ENCODE data around the gene TDRD9. TPM values are rescaled to one million over a fixed set of nuclear protein-coding genes. Genes with fewer than 3 reads are reported as not detected.

TDRD9 gene
- total and polyA plus RNA-seq, 7 experiments from 2014 or later: 0.16 to 6.4 (median 0.43) TPM; not detected in 1

DNA sequence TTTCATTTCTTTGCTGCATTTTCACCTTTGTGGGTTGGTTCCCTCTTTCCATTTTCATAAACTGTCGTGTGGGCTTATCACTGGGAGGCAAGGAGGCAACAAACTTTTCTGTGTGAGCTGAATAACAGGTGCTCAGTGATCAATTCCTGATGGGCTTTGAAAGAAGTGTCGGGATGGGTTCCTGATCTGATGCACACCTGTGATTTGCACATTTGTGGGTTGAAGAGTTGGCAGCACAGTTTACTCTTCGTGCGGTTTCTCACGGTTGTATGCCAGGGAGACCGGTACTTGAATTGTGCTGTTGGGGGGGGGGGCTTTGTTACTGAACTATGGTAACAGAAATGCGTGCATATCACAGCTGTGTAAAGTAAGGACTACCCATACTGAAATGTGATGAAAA is 141.3 kb downstream of the TDRD9 start:
- ChIA-PET POLR2A (no interaction called here), CTCF (no interaction called here)
- Mint-ChIP-seq H3K9me3 (peaks cover 10 to 50% (median 22%) of the 10 kb centered on the region in 11 donors), H3K27me3 (peaks cover 3 to 34% (median 27%) of the 10 kb centered on the region in 5 donors), H3K4me1 (no peaks in the 10 kb centered on the region), H3K36me3 (peaks cover 4 to 17% (median 8%) of the 10 kb centered on the region in 5 donors), H3K27ac (no peak overlapping the region), H3K4me3 (no peak overlapping the region)
- intact Hi-C loops (cut with micrococcal nuclease): no loop called here
- H3K27me3 ChIP-seq (ENCODE audit: control insufficient read depth in 2 of 2, insufficient read depth in 2 of 2, low read length in 2 of 2): no peaks in the 10 kb centered on the region
- no peaks in the 10 kb centered on the region for H3K36me3 ChIP-seq (ENCODE audit: control insufficient read depth in 2 of 3, insufficient read depth in 3 of 3, low read length in 3 of 3)
- H3K27ac ChIP-seq (ENCODE audit: low read depth, low read length): no peak overlapping the region
- ATAC-seq: no peak
- no peak for DNase-seq
- no peaks in the 10 kb centered on the region for H3K4me1 ChIP-seq (ENCODE audit: control insufficient read depth in 2 of 2, insufficient read depth in 2 of 2, low read length in 2 of 2)
- peaks cover 0 to 18% (median 4%) of the 10 kb centered on the region in 3 experiments for H3K9me3 ChIP-seq (ENCODE audit: control insufficient read depth in 2 of 3, low read length in 3 of 3)
- no peak overlapping the region for H3K4me3 ChIP-seq (ENCODE audit: low read length)

DNA sequence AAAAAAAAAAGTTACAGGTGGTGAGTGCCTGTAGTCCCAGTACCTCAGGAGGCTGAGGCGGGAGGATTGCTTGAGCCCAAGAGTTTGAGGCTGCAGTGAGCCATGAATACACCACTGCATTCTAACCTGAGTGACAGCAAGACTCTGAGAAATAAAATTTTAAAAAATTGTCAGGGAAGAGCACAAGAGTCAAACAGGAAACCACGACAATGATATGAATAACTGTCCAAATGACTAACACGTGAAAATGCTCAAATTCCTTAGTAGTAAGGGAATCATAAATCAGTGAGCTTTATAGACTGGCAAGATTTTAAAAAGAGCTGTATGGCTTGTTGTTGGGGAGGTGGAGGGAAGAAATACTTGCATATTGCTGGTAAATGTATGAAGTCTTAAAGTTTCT is 144.3 kb downstream of the TDRD9 start:
- Mint-ChIP-seq H3K27me3 (peaks cover 6 to 28% (median 15%) of the 10 kb centered on the region in 5 donors), H3K27ac (no peak overlapping the region), H3K4me3 (no peak overlapping the region), H3K36me3 (peaks cover 0 to 6% (median under 1%) of the 10 kb centered on the region in 5 donors), H3K9me3 (peaks cover 4 to 27% (median 11%) of the 10 kb centered on the region in 11 donors), H3K4me1 (peaks cover 0 to 10% (median 3%) of the 10 kb centered on the region in 7 donors)
- H3K4me3 ChIP-seq (ENCODE audit: low read length): no peak overlapping the region
- no peak overlapping the region for H3K27ac ChIP-seq (ENCODE audit: low read depth, low read length)
- H3K4me1 ChIP-seq (ENCODE audit: control insufficient read depth in 2 of 2, insufficient read depth in 2 of 2, low read length in 2 of 2): peaks cover under 1 to 2% of the 10 kb centered on the region in 2 donors
- no peaks in the 10 kb centered on the region for H3K36me3 ChIP-seq (ENCODE audit: control insufficient read depth in 2 of 3, insufficient read depth in 3 of 3, low read length in 3 of 3)
- no peaks in the 10 kb centered on the region for H3K27me3 ChIP-seq (ENCODE audit: control insufficient read depth in 2 of 2, insufficient read depth in 2 of 2, low read length in 2 of 2)
- intact Hi-C loops (cut with micrococcal nuclease): no loop called here
- H3K9me3 ChIP-seq (ENCODE audit: control insufficient read depth in 2 of 3, low read length in 3 of 3): peaks cover 0 to 8% (median 4%) of the 10 kb centered on the region in 3 experiments
- DNase-seq (no peak), ATAC-seq (no peak)
- POLR2A ChIA-PET: no interaction called here
- CTCF ChIA-PET: no interaction called here

DNA sequence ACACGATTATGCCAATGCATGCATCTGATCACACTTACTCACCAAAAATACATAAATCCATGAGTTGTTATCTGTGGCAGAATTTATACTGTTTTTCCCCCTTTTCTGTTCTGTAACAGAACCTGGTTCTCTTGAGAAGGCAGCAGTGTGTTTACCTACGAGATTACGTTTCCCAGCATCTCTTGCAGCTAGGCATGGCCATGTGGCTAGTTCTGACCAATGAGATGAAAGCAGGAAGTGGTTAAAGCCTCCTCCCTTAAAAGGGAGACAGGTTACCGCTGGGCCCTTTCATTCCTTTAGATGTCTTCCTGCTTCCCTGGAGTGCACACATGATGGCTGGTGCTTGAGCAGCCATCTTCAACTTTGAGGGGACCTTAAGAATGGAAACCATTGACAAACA is 145.5 kb downstream of the TDRD9 start:
- intact Hi-C loops (cut with micrococcal nuclease): no loop called here
- H3K27ac Mint-ChIP-seq: no peak overlapping the region

DNA sequence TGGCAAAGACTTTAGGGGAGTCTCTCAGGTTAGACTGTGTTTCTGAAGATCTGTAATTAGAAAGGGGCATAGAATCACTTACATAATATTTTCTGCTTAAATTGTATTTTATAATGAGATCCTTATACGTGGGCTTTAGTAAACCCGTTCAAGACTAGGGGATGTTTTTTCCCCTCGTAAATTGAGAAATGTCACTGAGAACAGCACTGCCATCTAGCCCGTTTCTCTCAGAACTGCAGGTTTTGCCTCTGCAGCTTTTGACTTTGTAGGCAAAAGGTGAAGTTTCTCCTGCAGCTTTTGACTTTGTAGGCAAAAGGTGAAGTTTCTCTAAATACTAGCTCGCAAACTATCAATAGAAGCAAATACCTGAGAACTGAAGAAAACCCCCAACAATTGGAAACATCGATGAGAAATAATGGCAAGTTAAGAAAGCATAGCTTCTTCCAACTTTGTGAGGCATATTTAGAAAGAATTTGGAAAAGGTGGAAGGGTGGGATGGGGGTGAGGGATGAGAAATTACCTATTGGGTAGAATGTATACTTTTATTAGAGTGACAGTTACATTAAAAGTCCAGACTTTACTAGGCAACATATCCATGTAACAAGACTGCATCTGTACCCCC is 147.4 kb downstream of the TDRD9 start:
- DNase-seq: no peak
- ChIA-PET CTCF (interaction anchor here (0.7 to 0.9 kb wide), 2 partner anchors 23 to 488 kb away, joined by 3 read pairs; no protein-coding TSS in a partner anchor), POLR2A (no interaction called here)
- Mint-ChIP-seq H3K4me1 (peaks cover 7 to 24% (median 17%) of the 10 kb centered on the region in 7 donors), H3K9me3 (peaks cover 2 to 18% (median 10%) of the 10 kb centered on the region in 11 donors), H3K36me3 (peaks cover 0 to 4% (median 0%) of the 10 kb centered on the region in 5 donors), H3K27ac (no peak overlapping the region), H3K27me3 (peaks cover 0 to 11% (median 6%) of the 10 kb centered on the region in 5 donors), H3K4me3 (no peak overlapping the region)
- Histone ChIP-seq H3K4me1 (ENCODE audit: control insufficient read depth in 2 of 2, insufficient read depth in 2 of 2, low read length in 2 of 2) (peaks cover 4 to 11% of the 10 kb centered on the region in 2 donors), H3K4me3 (ENCODE audit: low read length) (no peak overlapping the region), H3K27me3 (ENCODE audit: control insufficient read depth in 2 of 2, insufficient read depth in 2 of 2, low read length in 2 of 2) (no peaks in the 10 kb centered on the region), H3K27ac (ENCODE audit: low read depth, low read length) (no peak overlapping the region), H3K36me3 (ENCODE audit: control insufficient read depth in 2 of 3, insufficient read depth in 3 of 3, low read length in 3 of 3) (no peaks in the 10 kb centered on the region), H3K9me3 (ENCODE audit: control insufficient read depth in 2 of 3, low read length in 3 of 3) (peaks cover 0 to 8% (median 4%) of the 10 kb centered on the region in 3 experiments)
- intact Hi-C loops (cut with micrococcal nuclease): loop anchor here (5.0 kb wide), 3 partner anchors 503 to 632 kb away; no protein-coding TSS in a partner anchor
- no peak for ATAC-seq

More for the DNA sequence above, 145.5 kb downstream of the TDRD9 start:
- Mint-ChIP-seq H3K4me1 (peaks cover 7 to 22% (median 15%) of the 10 kb centered on the region in 7 donors), H3K9me3 (peaks cover 2 to 19% (median 10%) of the 10 kb centered on the region in 11 donors), H3K27me3 (peaks cover 0 to 22% (median 10%) of the 10 kb centered on the region in 5 donors), H3K36me3 (peaks cover 0 to 4% (median 0%) of the 10 kb centered on the region in 5 donors), H3K4me3 (no peak overlapping the region)
- ATAC-seq (no peak), DNase-seq (no peak)
- peaks cover 4 to 11% of the 10 kb centered on the region in 2 donors for H3K4me1 ChIP-seq (ENCODE audit: control insufficient read depth in 2 of 2, insufficient read depth in 2 of 2, low read length in 2 of 2)
- CTCF ChIA-PET: no interaction called here
- peaks cover 0 to 8% (median 4%) of the 10 kb centered on the region in 3 experiments for H3K9me3 ChIP-seq (ENCODE audit: control insufficient read depth in 2 of 3, low read length in 3 of 3)
- POLR2A ChIA-PET: no interaction called here
- H3K4me3 ChIP-seq (ENCODE audit: low read length): no peak overlapping the region
- H3K27ac ChIP-seq (ENCODE audit: low read depth, low read length): no peak overlapping the region
- H3K27me3 ChIP-seq (ENCODE audit: control insufficient read depth in 2 of 2, insufficient read depth in 2 of 2, low read length in 2 of 2): no peaks in the 10 kb centered on the region
- H3K36me3 ChIP-seq (ENCODE audit: control insufficient read depth in 2 of 3, insufficient read depth in 3 of 3, low read length in 3 of 3): no peaks in the 10 kb centered on the region

DNA sequence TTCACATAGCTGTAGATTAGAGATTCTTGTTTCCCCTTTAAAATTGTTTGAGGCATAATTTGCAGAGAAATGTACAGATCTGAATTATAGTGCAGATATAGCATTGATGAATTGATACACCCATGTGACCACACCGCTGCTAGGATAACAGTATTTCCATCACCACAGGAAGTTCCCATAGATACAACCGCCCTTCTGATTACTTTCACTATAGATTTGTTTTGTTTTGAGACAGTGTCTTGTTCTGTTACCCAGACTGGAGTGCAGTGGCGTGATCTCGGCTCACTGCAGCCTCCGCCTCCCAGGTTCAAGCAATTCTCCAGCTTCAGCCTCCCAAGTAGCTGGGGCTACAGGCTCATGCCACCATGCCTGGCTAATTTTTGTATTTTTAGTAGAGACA is 148.5 kb downstream of the TDRD9 start:
- Mint-ChIP-seq H3K9me3 (peaks cover 2 to 18% (median 10%) of the 10 kb centered on the region in 11 donors), H3K4me1 (peaks cover 7 to 24% (median 17%) of the 10 kb centered on the region in 7 donors), H3K27ac (peak overlapping the region in 1 of 9 donors; percentile 42), H3K4me3 (peak overlapping the region in 1 of 10 donors; percentile 28), H3K36me3 (peaks cover 0 to 4% (median 0%) of the 10 kb centered on the region in 5 donors), H3K27me3 (peaks cover 0 to 11% (median 6%) of the 10 kb centered on the region in 5 donors)
- ChIA-PET CTCF (interaction anchor here (0.7 to 2.0 kb wide), 4 partner anchors 17 to 487 kb away, joined by 3 to 16 read pairs (median 7); no protein-coding TSS in a partner anchor), POLR2A (interaction anchor here (0.7 kb wide), 1 partner anchor 315 kb away, joined by 3 read pairs; no protein-coding TSS in a partner anchor)
- Histone ChIP-seq H3K9me3 (ENCODE audit: control insufficient read depth in 2 of 3, low read length in 3 of 3) (peaks cover 0 to 8% (median 4%) of the 10 kb centered on the region in 3 experiments), H3K27ac (ENCODE audit: low read depth, low read length) (no peak overlapping the region), H3K36me3 (ENCODE audit: control insufficient read depth in 2 of 3, insufficient read depth in 3 of 3, low read length in 3 of 3) (no peaks in the 10 kb centered on the region), H3K4me3 (ENCODE audit: low read length) (no peak overlapping the region), H3K4me1 (ENCODE audit: control insufficient read depth in 2 of 2, insufficient read depth in 2 of 2, low read length in 2 of 2) (peaks cover 4 to 11% of the 10 kb centered on the region in 2 donors), H3K27me3 (ENCODE audit: control insufficient read depth in 2 of 2, insufficient read depth in 2 of 2, low read length in 2 of 2) (no peaks in the 10 kb centered on the region)
- DNase-seq: no peak
- intact Hi-C loops (cut with micrococcal nuclease): loop anchor here (5.0 kb wide), 3 partner anchors 504 to 631 kb away; no protein-coding TSS in a partner anchor
- ATAC-seq: no peak

DNA sequence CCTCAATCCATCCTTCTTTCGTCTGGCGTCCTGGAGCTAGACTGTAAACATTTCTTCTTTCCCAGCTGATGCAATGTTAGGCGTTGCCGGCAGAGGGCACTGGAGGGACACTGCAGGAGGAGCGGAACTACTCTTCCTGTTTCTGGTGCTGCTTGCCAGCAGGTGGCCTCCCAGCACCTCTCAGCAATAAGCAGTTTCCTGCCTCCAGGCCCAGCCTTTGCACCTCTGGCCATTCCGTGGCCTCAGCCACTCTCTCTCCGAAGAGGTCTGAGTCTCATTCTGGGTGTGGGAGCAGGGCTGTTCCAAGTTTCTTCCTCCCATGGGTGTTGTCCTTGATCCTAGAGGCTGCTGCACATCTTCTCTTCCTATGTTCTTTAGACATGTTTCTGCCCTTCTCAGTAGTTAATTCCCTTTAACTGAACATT is 149.8 kb downstream of the TDRD9 start:
- Histone ChIP-seq H3K4me3 (ENCODE audit: low read length) (no peak overlapping the region), H3K27me3 (ENCODE audit: control insufficient read depth in 2 of 2, insufficient read depth in 2 of 2, low read length in 2 of 2) (no peaks in the 10 kb centered on the region), H3K27ac (ENCODE audit: low read depth, low read length) (no peak overlapping the region), H3K9me3 (ENCODE audit: control insufficient read depth in 2 of 3, low read length in 3 of 3) (peaks cover 0 to 8% (median 4%) of the 10 kb centered on the region in 3 experiments), H3K36me3 (ENCODE audit: control insufficient read depth in 2 of 3, insufficient read depth in 3 of 3, low read length in 3 of 3) (no peaks in the 10 kb centered on the region), H3K4me1 (ENCODE audit: control insufficient read depth in 2 of 2, insufficient read depth in 2 of 2, low read length in 2 of 2) (peaks cover 4 to 11% of the 10 kb centered on the region in 2 donors)
- H3K4me3 Mint-ChIP-seq: peak overlapping the region in 6 of 10 donors; percentile 4 to 57 (median 20)
- intact Hi-C loops (cut with micrococcal nuclease): loop anchor here (1.0 to 5.0 kb wide), 11 partner anchors 17 to 629 kb away; no protein-coding TSS in a partner anchor
- ChIA-PET POLR2A (no interaction called here), CTCF (interaction anchor here (0.5 to 2.0 kb wide), 17 partner anchors 15 to 1769 kb away, joined by 3 to 16 read pairs (median 3); no protein-coding TSS in a partner anchor)
- ATAC-seq: peak; percentile 99
- peaks cover 7 to 24% (median 17%) of the 10 kb centered on the region in 7 donors for H3K4me1 Mint-ChIP-seq
- H3K27me3 Mint-ChIP-seq: peaks cover 3 to 14% (median 6%) of the 10 kb centered on the region in 5 donors
- H3K27ac Mint-ChIP-seq: peak overlapping the region in 7 of 9 donors; percentile 2 to 86 (median 59)
- peak; percentile 69 to 88 (median 83) for DNase-seq
- peaks cover 0 to 12% (median 7%) of the 10 kb centered on the region in 11 donors for H3K9me3 Mint-ChIP-seq
- H3K36me3 Mint-ChIP-seq: peaks cover 0 to 2% (median 0%) of the 10 kb centered on the region in 5 donors

Data from naive thymus-derived CD4-positive, alpha-beta T cell (primary cell).